Stimulated activated CD4-positive, alpha-beta T cell treated with anti-CD3 and anti-CD28 coated beads, Interleukin-1b, Interleukin-23, amount 100 ng/mL, for 1 hour (primary cell): Measurements from ENCODE around the gene VWF.

Source experiments
- DNase-seq, 2 donors: peaks; one replicate each; pipeline ENCODE4 v3.0.0-alpha.2; 2020; ENCODE audit warnings: low read depth in 2 of 2

Gene VWF

DNA sequence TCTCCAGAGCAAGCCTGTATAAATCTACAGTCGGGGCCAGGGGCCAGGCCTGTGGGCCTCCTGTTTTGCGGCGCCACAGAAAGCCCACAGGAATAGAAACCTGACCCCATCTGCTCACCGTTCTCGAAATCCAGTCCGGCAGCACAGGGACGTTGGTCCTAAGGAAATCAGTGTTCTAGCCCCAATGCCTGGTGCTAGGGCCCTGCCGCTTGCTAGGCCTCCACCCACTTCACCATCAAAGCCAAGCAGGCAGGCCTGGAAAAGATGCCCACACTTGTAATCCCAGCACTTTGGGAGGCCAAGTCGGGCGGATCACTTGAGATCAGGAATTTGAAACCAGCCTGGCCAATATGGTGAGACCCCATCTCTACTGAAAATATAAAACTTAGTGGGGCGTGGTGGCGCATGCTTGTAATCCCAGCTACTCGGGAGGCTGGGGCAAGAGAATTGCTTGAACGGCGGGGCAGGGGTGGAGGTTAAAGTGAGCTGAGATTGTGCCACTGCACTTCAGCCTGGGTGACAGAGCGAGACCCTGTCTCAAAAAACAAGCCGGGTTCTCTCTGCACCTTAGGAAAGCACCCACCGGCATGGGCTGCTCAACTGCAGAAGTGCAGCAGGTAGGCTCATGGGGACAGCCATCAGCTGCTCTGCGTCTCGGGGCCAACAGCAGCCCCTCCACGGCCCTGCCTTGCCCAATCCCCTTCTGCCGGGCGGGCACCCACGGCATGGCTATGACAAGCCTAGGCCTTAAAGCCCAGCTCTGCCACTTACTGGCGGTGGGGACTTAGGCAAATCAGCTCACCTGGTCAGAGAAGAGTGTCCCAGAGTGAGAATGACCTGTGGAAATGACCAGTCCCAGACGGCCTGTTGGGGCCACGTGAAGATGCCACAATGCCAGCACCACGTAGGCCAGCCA lies 47.4 kb downstream of the VWF start:
- no peak for DNase-seq

- DNase-seq = no peak
These were observed 48.1 kb downstream of the VWF start for GRCh38 chr12:6076346-6076745.

- peak in 1 of 2 donors; percentile 6 for DNase-seq
These were observed 49.4 kb downstream of the VWF start for GRCh38 chr12:6074979-6075585.

- DNase-seq = no peak
These were observed 50.0 kb downstream of the VWF start for GRCh38 chr12:6074427-6074826.

- no peak for DNase-seq
These were observed 51.0 kb downstream of the VWF start for GRCh38 chr12:6073426-6073825.

DNA sequence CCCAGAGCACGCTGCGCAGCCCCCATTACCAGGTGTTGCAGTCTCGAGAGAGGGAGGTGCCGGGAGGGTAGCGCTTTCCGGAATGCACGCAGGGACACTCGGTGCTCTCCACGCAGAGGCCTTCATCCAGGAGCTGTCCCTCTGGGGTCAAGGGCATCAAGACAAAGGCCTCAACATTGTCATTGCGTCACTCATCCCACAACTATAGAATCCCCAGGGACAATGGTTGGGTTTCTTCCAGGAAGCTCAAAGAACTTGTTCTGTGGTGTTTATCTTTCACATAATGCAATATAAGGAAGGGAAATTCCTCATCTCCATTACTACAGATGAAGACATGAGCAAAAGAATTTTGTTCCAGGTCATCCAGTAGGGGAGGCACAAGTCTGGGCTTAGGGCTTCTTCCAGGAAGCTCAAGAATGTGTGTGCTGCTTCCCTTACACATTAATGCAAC lies 52.1 kb downstream of the VWF start:
- DNase-seq = no peak

DNA sequence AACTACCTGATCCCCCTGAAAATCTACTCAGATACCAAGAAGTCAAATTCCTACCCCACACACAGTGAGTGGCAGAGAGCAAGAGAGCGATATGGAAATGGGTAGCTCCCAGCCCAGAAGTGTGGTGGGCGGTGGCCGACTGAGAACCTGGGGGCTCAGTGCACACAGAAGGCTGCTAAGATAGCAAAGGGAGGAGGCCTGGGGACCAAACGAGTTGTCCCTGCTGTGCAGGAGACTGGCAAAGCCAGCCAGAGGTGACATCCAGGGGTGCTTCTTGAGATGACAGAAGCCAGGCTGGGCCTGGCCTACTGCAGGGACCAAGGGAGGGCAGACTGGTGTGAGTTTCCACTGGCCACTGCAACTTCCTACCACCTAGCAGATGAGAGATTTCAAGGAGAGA lies 52.9 kb downstream of the VWF start:
- no peak for DNase-seq

DNA sequence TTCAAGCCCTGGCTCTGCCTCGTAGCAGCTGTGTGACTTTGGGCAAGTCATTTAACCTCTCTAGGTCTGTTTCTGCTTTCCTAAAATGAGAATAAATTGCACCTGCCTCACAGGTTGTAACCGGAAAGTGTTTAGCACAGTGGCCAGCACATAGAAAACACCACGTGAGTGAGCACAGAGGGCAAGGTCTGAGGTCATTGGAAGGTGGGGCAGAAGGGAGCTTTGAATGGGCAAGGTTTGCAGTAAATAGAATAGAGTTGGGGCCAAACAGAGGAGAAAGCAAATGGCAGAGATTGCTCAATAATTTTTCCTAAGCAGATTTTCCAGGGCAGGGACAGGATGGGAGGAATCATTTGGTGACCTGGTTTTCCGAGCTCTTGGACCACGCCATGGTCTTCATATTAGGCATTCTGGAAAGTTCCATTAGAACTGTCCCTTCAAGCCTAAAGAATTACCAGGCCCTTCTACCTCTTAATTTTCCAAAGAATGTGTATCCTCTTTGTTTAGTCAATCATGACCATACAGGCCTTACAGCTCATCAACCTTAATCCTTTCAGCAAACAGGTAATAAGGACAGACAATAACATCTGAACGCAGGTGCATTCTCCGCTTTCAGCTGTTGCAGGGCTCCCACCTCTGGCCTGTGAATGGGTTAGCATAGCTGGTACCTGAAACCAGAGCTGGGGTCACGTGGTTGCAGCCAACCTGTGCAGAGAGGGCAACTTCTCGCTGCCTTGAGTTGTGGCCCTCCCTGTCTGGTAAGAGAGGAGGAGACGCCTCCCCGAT lies 53.8 kb downstream of the VWF start:
- no peak for DNase-seq

GRCh38 chr12:6069437-6070093 lies 54.9 kb downstream of the VWF start:
- no peak for DNase-seq

DNA sequence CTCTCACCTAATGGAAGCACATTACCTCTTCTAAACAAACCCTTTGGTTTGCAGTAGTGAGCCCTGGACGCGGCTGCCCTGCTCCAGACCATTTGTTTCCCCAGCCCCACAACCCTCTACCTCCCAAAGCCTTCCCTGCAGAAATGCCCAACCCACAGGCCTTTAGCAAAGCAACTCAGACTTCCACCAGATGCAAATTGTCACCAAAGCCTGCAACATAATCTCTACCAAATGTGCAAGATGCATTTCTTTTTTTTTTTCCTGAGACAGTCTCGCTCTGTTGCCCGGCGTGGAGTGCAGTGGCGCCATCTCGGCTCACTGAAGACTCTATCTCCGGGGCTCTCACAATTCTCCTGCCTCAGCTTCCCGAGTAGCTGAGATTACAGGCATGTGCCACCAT lies 56.2 kb downstream of the VWF start:
- DNase-seq = no peak

GRCh38 chr12:6067152-6067916 lies 57.1 kb downstream of the VWF start:
- DNase-seq = no peak

DNA sequence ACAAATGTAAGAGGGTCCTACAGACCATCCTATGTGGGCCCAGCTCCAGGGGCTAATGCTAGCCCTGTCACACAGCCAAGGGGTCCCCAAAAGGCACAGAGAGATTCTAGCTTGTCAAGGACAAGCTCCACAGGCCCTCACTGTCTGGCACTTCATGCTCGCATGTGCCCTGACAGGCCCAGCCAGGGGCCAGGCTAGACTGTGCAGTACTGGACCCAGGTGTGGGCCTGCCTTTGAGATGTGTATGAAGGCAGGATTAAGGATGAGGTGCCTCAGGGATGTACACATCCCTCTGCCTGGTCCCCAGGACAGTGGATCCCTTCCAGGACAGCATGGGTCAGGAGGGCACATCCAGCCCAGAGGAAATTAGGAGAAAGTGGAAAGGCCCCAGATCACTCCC lies 57.8 kb downstream of the VWF start:
- DNase-seq = no peak

GRCh38 chr12:6065863-6066199 lies 58.6 kb downstream of the VWF start:
- no peak for DNase-seq

DNA sequence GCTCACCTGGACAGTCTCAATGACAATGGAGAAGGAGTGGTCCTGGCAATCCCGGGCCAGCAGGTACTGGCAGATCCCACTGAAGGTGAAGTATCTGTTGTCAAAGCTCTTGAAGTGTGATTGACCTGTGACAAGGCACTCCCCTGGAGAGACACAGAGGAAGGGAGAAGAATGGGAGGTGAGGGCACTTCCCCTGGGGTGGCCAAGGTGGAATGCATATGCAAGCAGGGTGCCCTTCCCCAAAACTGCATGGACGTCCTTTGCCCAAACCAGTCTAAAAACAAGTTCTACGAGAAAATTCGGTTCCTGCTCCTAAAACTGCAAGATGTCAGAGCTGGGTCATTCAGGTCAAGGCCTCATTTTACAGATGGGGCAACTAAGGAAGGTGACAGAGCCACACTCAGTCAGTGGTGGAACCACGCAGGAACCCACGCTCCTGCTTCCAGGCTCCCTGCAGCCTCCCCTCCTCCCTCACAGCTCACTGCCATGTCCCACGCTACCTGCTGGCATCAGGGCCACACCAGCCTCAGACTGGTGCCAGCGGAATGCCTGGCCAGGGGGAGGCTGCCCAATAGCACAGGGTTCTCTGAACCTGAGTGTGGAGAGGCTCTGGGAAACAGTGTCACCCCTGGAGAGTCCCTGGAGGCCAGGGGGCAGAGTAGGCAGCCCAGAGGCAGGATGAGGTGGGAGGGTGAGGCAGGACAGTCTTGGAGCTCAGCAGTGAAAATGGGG lies 59.2 kb downstream of the VWF start:
- no peak for DNase-seq

DNA sequence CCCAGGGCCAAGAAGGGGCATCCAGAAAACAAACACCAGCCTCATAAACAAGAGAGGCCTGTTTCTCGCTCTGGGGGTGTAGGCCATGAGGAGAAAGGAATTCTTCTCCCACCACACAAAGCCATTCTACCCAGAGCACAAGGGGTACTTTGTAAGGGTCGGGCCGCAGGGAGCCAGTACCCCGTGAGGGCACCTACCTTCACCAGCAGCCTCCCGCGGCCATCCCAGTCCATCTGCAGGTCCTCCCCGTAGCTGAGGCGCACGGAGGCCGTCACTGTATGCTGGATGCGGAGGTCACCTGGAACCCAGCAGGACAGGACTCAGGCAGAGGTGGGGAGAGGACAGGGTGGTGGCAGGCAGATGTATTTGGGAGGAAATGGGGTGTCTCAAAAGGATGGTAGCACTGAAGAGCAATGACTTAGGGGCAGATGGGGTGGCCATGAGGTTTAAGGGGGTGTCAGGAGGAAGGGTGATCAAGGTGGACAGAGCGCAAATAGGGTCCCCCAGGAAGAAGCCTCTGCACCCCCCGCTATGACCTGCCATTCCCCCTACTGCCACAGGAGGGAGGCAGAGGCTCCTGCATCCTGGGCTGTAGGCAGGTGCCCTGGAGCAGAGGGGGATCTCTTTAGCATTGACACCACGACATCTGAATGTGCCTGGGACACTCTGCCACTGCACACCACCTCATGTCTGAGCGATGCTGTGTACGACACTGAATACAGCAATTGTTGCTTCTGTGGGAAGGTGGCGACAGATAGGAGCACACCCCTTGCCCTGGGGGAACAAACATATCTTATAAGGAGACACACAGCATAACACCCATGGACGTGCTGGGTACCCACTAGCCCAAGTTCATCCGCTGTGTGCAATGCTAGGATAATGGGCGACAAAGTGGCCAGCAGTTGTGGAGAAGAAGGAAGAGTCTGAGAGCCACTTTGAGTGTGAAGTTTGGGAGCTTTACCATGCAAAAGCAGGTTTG lies 61.4 kb downstream of the VWF start:
- peak in 1 of 2 donors; percentile 37 for DNase-seq

- no peak for DNase-seq
These were observed 62.1 kb downstream of the VWF start for GRCh38 chr12:6062395-6062756.

- no peak for DNase-seq
These were observed 62.8 kb downstream of the VWF start for GRCh38 chr12:6061660-6062059.

GRCh38 chr12:6059860-6060565 lies 64.5 kb downstream of the VWF start:
- DNase-seq = no peak

DNA sequence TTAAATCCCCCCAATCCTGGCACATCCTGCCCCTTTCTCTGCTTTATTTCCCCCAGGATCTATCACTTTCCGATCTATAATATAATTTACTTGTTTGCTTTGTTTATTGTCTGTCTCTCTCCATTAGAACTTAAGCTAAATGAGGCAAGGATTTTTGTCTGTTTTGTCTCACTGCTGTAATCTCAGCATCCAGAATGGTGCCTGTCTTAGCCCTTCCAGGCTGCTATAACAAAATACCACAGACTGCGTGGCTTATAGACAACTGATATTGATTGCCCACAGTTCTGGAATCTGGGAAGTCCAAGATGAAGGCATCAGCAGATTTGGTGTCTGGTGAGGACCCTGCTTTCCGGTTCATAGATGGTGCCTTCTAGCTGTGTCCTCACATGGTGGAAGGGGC lies 65.2 kb downstream of the VWF start:
- no peak for DNase-seq
